C4-2B (cell line): ENCODE results near the gene PIGA.

Experiments used
- ZFX ChIP-seq: fragments of 450-650 bp; IDR thresholded peaks from 2 replicates; pipeline ENCODE4 v1.6.1; 2017
- TF ChIP-seq, protein P1 (sequence below): fragments of 450-650 bp; conservative IDR thresholded peaks from 2 replicates; pipeline ENCODE4 v1.5.1; 2017; ENCODE audit warnings: mild to moderate bottlenecking

DNA sequence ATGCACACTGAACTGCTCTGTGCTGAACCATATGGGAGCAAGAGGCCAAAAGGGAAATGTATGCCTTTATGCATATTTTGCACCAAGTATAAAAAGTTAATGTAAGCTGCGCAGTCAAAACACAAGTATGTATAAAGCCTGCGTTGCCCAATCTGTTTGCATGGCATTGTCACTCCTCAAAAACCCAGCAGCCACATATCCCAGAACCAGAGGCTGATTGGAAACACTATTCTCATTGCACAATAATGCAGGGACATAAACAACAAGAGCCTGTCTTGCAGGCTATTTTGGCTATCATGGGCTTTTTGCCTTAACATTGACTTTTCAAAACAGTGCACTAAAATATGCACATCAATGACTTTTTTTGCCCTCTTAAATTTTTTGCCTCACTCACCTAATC is 60.4 kb downstream of the PIGA start:
- TF ChIP-seq, protein P1, sequence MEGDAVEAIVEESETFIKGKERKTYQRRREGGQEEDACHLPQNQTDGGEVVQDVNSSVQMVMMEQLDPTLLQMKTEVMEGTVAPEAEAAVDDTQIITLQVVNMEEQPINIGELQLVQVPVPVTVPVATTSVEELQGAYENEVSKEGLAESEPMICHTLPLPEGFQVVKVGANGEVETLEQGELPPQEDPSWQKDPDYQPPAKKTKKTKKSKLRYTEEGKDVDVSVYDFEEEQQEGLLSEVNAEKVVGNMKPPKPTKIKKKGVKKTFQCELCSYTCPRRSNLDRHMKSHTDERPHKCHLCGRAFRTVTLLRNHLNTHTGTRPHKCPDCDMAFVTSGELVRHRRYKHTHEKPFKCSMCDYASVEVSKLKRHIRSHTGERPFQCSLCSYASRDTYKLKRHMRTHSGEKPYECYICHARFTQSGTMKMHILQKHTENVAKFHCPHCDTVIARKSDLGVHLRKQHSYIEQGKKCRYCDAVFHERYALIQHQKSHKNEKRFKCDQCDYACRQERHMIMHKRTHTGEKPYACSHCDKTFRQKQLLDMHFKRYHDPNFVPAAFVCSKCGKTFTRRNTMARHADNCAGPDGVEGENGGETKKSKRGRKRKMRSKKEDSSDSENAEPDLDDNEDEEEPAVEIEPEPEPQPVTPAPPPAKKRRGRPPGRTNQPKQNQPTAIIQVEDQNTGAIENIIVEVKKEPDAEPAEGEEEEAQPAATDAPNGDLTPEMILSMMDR = no peak
- TF ChIP-seq ZFX = no peak
